ENCODE measurements around the gene HAND1. TPM values are rescaled to one million over a fixed set of nuclear protein-coding genes. Genes with fewer than 3 reads are reported as not detected.

Gene HAND1
- total and polyA plus RNA-seq, 2 experiments from 2014 or later, result 66.0 to 68.9 TPM

GRCh38 chr5:154513669-154514084 lies 35.6 kb upstream of the HAND1 start:
- Histone ChIP-seq H3K4me3 (no peak overlapping the region), H3K27ac (no peak overlapping the region), H3K4me1 (ENCODE audit: low read depth) (peaks cover 12% of the 10 kb centered on the region), H3K36me3 (no peaks in the 10 kb centered on the region), H3K27me3 (no peaks in the 10 kb centered on the region), H3K9me3 (ENCODE audit: low read depth) (no peaks in the 10 kb centered on the region)
- DNase-seq (ENCODE audit: low read depth in 1 of 2, low spot score in 1 of 2), result peak in 1 of 2 donors; percentile 48
- no peak for TF ChIP-seq CTCF (IDR thresholded peaks at IDR 0.05; ENCODE audit: low read depth, low read length)

- Histone ChIP-seq H3K27ac (no peak overlapping the region), H3K36me3 (no peaks in the 10 kb centered on the region), H3K27me3 (no peaks in the 10 kb centered on the region), H3K9me3 (ENCODE audit: low read depth) (no peaks in the 10 kb centered on the region), H3K4me3 (no peak overlapping the region), H3K4me1 (ENCODE audit: low read depth) (peaks cover 1% of the 10 kb centered on the region)
- no peak for TF ChIP-seq CTCF (IDR thresholded peaks at IDR 0.05; ENCODE audit: low read depth, low read length)
- DNase-seq (ENCODE audit: low read depth in 1 of 2, low spot score in 1 of 2), result no peak
Observed at GRCh38 chr5:154511984-154512383, 34.0 kb upstream of the HAND1 start.

GRCh38 chr5:154509784-154510555 lies 31.9 kb upstream of the HAND1 start:
- no peak overlapping the region for H3K4me3 ChIP-seq
- TF ChIP-seq CTCF (IDR thresholded peaks at IDR 0.05; ENCODE audit: low read depth, low read length), result no peak
- H3K27ac ChIP-seq, result no peak overlapping the region
- H3K9me3 ChIP-seq (ENCODE audit: low read depth), result no peaks in the 10 kb centered on the region
- H3K36me3 ChIP-seq, result no peaks in the 10 kb centered on the region
- H3K27me3 ChIP-seq, result no peaks in the 10 kb centered on the region
- DNase-seq (ENCODE audit: low read depth in 1 of 2, low spot score in 1 of 2), result peak in 1 of 2 donors; percentile 27
- no peaks in the 10 kb centered on the region for H3K4me1 ChIP-seq (ENCODE audit: low read depth)

- DNase-seq (ENCODE audit: low read depth in 1 of 2, low spot score in 1 of 2), result no peak
- H3K4me3 ChIP-seq, result no peak overlapping the region
- H3K27me3 ChIP-seq, result no peaks in the 10 kb centered on the region
- TF ChIP-seq CTCF (IDR thresholded peaks at IDR 0.05; ENCODE audit: low read depth, low read length), result no peak
- H3K9me3 ChIP-seq (ENCODE audit: low read depth), result no peaks in the 10 kb centered on the region
- no peaks in the 10 kb centered on the region for H3K36me3 ChIP-seq
- H3K27ac ChIP-seq, result no peak overlapping the region
- H3K4me1 ChIP-seq (ENCODE audit: low read depth), result no peaks in the 10 kb centered on the region
Observed at GRCh38 chr5:154508114-154508513, 30.1 kb upstream of the HAND1 start.

GRCh38 chr5:154506716-154507080 lies 28.7 kb upstream of the HAND1 start:
- no peak for TF ChIP-seq CTCF (IDR thresholded peaks at IDR 0.05; ENCODE audit: low read depth, low read length)
- DNase-seq (ENCODE audit: low read depth in 1 of 2, low spot score in 1 of 2), result no peak
- H3K36me3 ChIP-seq, result no peaks in the 10 kb centered on the region
- H3K4me1 ChIP-seq (ENCODE audit: low read depth), result no peaks in the 10 kb centered on the region
- no peak overlapping the region for H3K27ac ChIP-seq
- H3K9me3 ChIP-seq (ENCODE audit: low read depth), result no peaks in the 10 kb centered on the region
- no peak overlapping the region for H3K4me3 ChIP-seq
- no peaks in the 10 kb centered on the region for H3K27me3 ChIP-seq
